Left lung (tissue), 10 donors: Measurements from ENCODE around the gene SHISA6. TPM values are rescaled to one million over a fixed set of nuclear protein-coding genes. Genes with fewer than 3 reads are reported as not detected.

Experiments used
- ATAC-seq: fragments of 200-7000 bp; cut with Tn5 transposase; one replicate; pipeline ENCODE4 v1.9.1; 2020; ENCODE audit warnings: moderate library complexity
- DNase-seq, 4 donors: peaks; one replicate each; pipeline ENCODE4 v3.0.0-alpha.2; 2013 to 2020
- H3K27ac ChIP-seq, 2 donors: fragments of 200-600 bp; sonication (generic) in 1 of 2; one replicate each; pipeline versions ENCODE4 v1.5.0 to v1.8.0; 2020 to 2021
- H3K27me3 ChIP-seq, 2 donors: fragments of 200-600 bp; sonication (generic) in 1 of 2; one replicate each; pipeline versions ENCODE4 v1.5.0 to v1.8.0; 2020 to 2021
- H3K36me3 ChIP-seq, 2 donors: fragments of 200-600 bp; sonication (generic) in 1 of 2; one replicate each; pipeline versions ENCODE4 v1.5.0 to v1.8.0; 2020 to 2021
- H3K4me1 ChIP-seq, 2 donors: fragments of 200-600 bp; one replicate each; pipeline ENCODE4 v1.8.0; 2021
- H3K4me3 ChIP-seq, 2 donors: fragments of 200-600 bp; sonication (generic) in 1 of 2; one replicate each; pipeline versions ENCODE4 v1.5.0 to v1.8.0; 2020 to 2021; ENCODE audit warnings: mild to moderate bottlenecking in 1 of 2
- H3K9me3 ChIP-seq, 2 donors: fragments of 200-600 bp; sonication (generic) in 1 of 2; one replicate each; pipeline versions ENCODE4 v1.5.0 to v1.8.0; 2020 to 2021
- CTCF ChIP-seq, 2 donors: fragments of 200-600 bp; sonication (generic) in 1 of 2; IDR thresholded peaks; one replicate each; pipeline versions ENCODE4 v1.5.0 to v1.8.0; 2021; ENCODE audit warnings: antibody characterized with exemption in 2 of 2
- intact Hi-C, 2 donors: fragments of 100-400 bp; cut with DNase I; formaldehyde crosslinking; loops; one replicate each; pipeline versions ENCODE4 v1.11.2 to v1.14.2; 2022
- polyA plus RNA-seq, 6 donors: library from polyadenylated mRNA; unstranded; fragments of 120-200 nt; gene quantifications; one replicate each; pipeline ENCODE4 v1.2.1, GENCODE V29; 2013; ENCODE audit not compliant: insufficient read length in 6 of 6
- total RNA-seq, 2 donors: library from RNA; stranded (reverse); fragmentation: NEBNext Ultra II Directional; extraction: Animal tissue kit (Norgen Biotek cat#: 25700); gene quantifications; one replicate each; pipeline ENCODE4 v1.2.1, GENCODE V29; 2021
- donor health status: DM: no; HTN: yes; CAD: no.
- donor health status: DM: no; HTN: no; CAD: no.

SHISA6 gene
- total and polyA plus RNA-seq, 8 donors: 0.06 to 0.38 (median 0.19) TPM; not detected in 1

- no peak for TF ChIP-seq CTCF (IDR thresholded peaks at IDR 0.05)
- Histone ChIP-seq H3K4me3 (no peak overlapping the region), H3K9me3 (peaks cover 0 to 2% of the 10 kb centered on the region in 2 donors), H3K4me1 (no peaks in the 10 kb centered on the region), H3K36me3 (no peaks in the 10 kb centered on the region), H3K27me3 (no peaks in the 10 kb centered on the region), H3K27ac (no peak overlapping the region)
- no peak for ATAC-seq
- no peak for DNase-seq
- intact Hi-C loops: no loop called here
Observed at GRCh38 chr17:11273596-11273995, 32.6 kb downstream of the SHISA6 start.

GRCh38 chr17:11274106-11274505 lies 33.1 kb downstream of the SHISA6 start:
- intact Hi-C loops: no loop called here
- no peaks in the 10 kb centered on the region for H3K36me3 ChIP-seq
- no peaks in the 10 kb centered on the region for H3K27me3 ChIP-seq
- H3K4me1 ChIP-seq: no peaks in the 10 kb centered on the region
- TF ChIP-seq CTCF (IDR thresholded peaks at IDR 0.05): no peak
- no peak for ATAC-seq
- H3K27ac ChIP-seq: no peak overlapping the region
- no peak overlapping the region for H3K4me3 ChIP-seq
- peaks cover 0 to 2% of the 10 kb centered on the region in 2 donors for H3K9me3 ChIP-seq
- DNase-seq: no peak

- intact Hi-C loops: no loop called here
- Histone ChIP-seq H3K9me3 (peaks cover 0 to 10% of the 10 kb centered on the region in 2 donors), H3K27ac (no peak overlapping the region), H3K36me3 (no peaks in the 10 kb centered on the region), H3K4me1 (no peaks in the 10 kb centered on the region), H3K27me3 (no peaks in the 10 kb centered on the region), H3K4me3 (no peak overlapping the region)
- no peak for TF ChIP-seq CTCF (IDR thresholded peaks at IDR 0.05)
- no peak for ATAC-seq
- no peak for DNase-seq
Observed at GRCh38 chr17:11276486-11276885, 35.5 kb downstream of the SHISA6 start.

- H3K4me3 ChIP-seq: no peak overlapping the region
- TF ChIP-seq CTCF (IDR thresholded peaks at IDR 0.05): no peak
- H3K27ac ChIP-seq: no peak overlapping the region
- DNase-seq (peak in 1 of 4 donors; percentile 7), ATAC-seq (no peak)
- H3K36me3 ChIP-seq: no peaks in the 10 kb centered on the region
- intact Hi-C loops: no loop called here
- peaks cover 0 to 11% of the 10 kb centered on the region in 2 donors for H3K9me3 ChIP-seq
- H3K4me1 ChIP-seq: no peaks in the 10 kb centered on the region
- H3K27me3 ChIP-seq: no peaks in the 10 kb centered on the region
Observed at GRCh38 chr17:11278186-11278991, 37.4 kb downstream of the SHISA6 start.

- TF ChIP-seq CTCF (IDR thresholded peaks at IDR 0.05): no peak
- Histone ChIP-seq H3K9me3 (peaks cover 0 to 11% of the 10 kb centered on the region in 2 donors), H3K27ac (no peak overlapping the region), H3K27me3 (no peaks in the 10 kb centered on the region), H3K4me3 (no peak overlapping the region), H3K36me3 (no peaks in the 10 kb centered on the region), H3K4me1 (no peaks in the 10 kb centered on the region)
- no peak for ATAC-seq
- no peak for DNase-seq
- intact Hi-C loops: no loop called here
Observed at GRCh38 chr17:11278992-11279270, 37.9 kb downstream of the SHISA6 start.
